GM21529 (cell line): ENCODE results near the gene UGT1A9.
A peak's percentile ranks its signal among the peaks of the same experiment; 100 is the strongest.
"Not testable (repeated sequence)": the region's sequence is repeated elsewhere in the genome, so short reads cannot be mapped to it uniquely, and the experiment has no call there.

ENCODE experiments used
- ATAC-seq: cut with Tn5 transposase; IDR thresholded peaks from one replicate; pipeline ENCODE4 v1.9.1; 2021; ENCODE audit not compliant: unreplicated experiment

UGT1A9 gene

DNA sequence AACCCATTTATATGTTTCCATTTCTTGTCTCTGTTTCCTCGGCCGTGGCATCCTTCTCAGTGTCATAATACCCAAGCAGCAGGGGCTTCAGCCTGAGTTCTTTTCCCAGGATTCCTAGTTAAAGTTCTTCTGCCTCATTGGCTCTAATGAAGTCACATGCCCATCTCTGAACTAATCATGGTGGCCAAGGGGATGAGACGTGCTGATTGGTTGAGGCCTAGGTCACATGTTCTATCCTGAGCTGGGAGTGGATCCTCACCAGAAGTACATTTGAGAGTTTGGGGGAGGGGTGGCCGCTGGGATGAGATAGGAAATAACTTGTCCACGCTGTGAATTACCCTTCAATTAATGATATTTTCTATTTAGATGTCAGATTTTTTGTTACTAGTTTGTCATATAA lies 37.2 kb downstream of the UGT1A9 start:
- no peak for ATAC-seq

DNA sequence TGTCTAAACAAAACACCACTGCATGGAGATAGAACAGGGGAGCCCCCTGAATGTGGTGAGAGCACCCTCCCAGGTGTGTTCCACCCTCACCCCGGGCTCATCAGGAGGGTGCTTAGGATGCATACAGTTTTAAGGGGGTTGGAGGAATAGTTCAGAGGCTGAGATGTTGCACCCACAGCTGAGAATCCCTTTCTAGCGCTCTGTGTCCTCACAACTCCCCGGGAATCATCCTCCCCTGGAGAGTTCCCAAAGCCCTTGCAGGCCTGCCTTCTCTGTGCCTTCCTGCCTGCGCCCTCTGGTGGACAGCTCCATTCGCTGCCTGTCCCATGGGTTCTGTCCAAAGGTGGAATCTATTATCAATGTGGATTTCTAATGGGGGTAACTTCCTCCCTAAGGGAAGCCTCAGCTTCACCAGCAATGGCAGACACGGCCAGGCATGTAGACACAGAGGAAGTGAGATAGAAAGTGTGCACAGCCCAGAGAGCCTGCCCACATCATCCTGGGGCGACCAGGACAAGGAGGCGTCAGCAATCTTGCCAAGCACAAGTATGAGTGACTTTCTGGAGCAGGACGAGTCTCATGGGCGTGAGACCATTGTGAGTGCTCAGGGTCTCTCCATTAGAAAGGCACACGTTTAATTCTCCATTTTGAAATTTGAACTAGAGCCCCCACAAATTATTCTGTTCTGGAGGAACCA lies 39.8 kb downstream of the UGT1A9 start:
- peak; percentile 59 for ATAC-seq

GRCh38 chr2:233712611-233713261 lies 41.0 kb downstream of the UGT1A9 start, which contains the start of gene UGT1A5:
TSS of gene UGT1A5 (plus strand) at chr2:233712907. CDS start at chr2:233712992, 85 bp downstream.
- no peak for ATAC-seq

DNA sequence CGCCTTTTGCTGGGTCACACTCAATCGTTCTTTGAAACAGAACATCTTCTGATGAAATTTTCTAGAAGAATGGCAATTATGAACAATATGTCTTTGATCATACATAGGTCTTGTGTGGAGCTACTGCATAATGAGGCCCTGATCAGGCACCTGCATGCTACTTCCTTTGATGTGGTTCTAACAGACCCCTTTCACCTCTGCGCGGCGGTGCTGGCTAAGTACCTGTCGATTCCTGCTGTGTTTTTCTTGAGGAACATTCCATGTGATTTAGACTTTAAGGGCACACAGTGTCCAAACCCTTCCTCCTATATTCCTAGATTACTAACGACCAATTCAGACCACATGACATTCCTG lies 41.5 kb downstream of the UGT1A9 start:
- ATAC-seq = no peak

GRCh38 chr2:233714121-233714520 lies 42.4 kb downstream of the UGT1A9 start:
- ATAC-seq = no peak

- ATAC-seq = no peak
Measured at GRCh38 chr2:233718552-233718951, 46.9 kb downstream of the UGT1A9 start, which contains the start of gene UGT1A4. TSS of gene UGT1A4 (plus strand) at chr2:233718736. CDS start at chr2:233718821, 85 bp downstream.

- ATAC-seq = no peak
Measured at GRCh38 chr2:233728723-233729301, 57.1 kb downstream of the UGT1A9 start, which contains the start of gene UGT1A3. TSS of gene UGT1A3 (plus strand) at chr2:233729042. CDS start at chr2:233729127, 85 bp downstream.

GRCh38 chr2:233736868-233737653 lies 65.4 kb downstream of the UGT1A9 start:
- ATAC-seq = not testable (repeated sequence)

DNA sequence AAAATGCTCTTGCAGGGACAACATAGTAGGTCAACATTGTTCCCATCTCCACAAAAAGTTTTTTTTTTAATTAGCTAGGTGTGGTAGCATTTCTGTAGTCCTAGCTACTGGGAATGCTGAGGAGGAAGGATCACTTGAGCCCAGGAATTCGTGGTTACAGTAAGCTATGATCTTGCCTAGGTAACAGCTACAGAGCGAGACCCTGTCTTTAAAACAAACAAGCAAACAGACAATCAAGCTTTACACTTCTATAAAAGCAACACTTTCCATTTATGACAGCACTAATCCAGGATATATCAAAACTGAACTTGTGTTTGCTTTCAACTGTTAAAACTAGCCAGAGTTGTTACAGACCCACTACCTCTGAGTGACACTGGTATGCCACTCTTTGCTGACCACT lies 69.2 kb downstream of the UGT1A9 start:
- no peak for ATAC-seq

GRCh38 chr2:233743464-233744259 lies 72.0 kb downstream of the UGT1A9 start:
- no peak for ATAC-seq

DNA sequence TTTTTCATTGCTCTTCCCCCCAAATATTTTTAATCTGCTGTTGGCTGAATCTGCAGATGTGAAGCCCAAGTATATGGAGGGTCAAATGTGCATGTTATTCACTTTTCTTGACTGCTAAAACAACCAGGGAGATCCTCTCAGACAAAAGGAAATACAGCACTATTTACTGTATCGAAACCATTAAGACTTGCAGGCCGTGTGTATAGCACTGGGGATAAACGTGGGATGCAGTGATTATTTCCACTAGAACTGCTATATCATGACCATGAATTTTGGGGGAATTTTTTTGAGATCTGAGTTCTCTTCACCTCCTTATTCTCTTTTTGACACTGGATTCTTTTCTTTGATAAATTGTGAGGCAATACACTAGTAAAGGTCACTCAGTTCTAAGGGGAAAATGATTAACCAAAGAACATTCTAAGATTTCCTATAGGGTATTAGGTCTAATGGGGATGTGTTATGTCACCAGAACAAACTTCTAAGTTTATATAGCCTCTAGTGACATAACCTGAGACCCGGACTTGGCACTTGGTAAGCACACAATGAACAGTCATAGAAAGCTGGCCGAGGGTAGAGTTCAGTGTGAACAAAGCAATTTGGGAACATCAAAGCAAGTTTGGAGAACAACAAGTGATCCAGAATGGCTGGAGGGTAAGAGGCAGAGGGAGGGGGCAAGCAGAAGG lies 73.5 kb downstream of the UGT1A9 start:
- ATAC-seq = no peak

GRCh38 chr2:233745838-233746237 lies 74.1 kb downstream of the UGT1A9 start:
- ATAC-seq = not testable (repeated sequence)

- ATAC-seq = no peak
Measured at GRCh38 chr2:233746475-233747282, 75.0 kb downstream of the UGT1A9 start.

DNA sequence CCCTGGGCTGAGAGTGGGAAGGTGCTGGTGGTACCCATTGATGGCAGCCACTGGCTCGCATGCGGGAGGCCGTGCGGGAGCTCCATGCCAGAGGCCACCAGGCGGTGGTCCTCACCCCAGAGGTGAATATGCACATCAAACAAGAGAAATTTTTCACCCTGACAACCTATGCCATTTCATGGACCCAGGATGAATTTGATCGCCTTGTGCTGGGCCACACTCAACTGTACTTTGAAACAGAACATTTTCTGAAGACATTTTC lies 75.5 kb downstream of the UGT1A9 start:
- ATAC-seq = no peak

DNA sequence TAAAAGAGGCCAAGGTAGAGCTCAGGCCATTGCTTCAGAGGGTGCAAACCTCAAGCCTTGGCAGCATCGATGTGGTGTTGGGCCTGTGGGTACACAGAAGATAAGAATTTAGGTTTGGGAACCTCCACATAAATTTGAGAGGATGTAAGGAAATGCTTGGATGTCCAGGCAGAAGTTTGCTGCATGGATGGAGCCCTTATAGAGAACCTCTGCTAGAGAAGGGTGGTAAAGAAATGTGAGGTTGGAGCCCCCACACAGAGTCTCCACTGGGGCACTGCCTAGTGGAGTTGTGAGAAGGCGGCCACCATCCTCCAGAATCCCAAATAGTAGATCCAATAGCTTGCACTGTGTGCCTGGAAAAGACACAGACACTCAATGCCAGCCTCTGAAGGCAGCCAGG lies 79.0 kb downstream of the UGT1A9 start:
- not testable (repeated sequence) for ATAC-seq

GRCh38 chr2:233751212-233752009 lies 79.7 kb downstream of the UGT1A9 start:
- not testable (repeated sequence) for ATAC-seq

DNA sequence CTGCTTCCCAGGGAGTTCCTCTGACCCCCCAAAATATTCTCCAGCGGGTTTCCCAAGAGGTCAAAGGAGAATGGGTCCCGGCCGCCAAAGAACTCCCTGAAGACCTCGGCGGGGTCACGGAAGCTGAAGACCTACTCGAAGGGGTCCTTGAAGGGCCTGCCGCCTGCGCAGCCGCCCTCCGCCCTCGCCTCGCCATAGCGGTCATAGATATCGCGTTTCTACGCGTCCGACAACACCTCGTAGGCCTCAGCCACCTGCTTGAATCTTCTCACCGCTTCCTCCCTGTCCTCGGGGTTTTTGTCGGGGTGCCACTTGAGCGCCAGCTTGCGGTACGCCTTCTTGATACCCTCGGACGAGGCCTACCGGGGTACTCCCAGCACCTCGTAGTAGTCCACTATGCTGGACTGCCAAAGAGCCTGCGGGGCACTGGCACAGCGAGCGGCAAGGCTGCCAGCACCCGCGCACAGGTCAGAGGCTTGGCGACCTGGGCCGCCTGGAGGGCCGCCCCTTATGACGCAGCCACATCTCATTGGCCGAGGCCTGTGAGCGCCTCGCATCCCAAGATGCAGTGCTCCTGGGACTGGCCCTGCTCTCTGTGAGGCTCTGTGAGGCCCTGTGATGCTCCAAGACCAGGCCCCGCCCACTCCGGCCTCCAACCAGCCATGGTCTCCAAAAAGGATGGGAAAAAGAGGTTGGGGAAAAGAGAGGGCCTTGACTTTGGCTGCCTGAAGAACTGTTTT lies 83.3 kb downstream of the UGT1A9 start:
- no peak for ATAC-seq
